Endothelial cell of umbilical vein (primary cell): ENCODE data around the gene ZEB1. TPM values are rescaled to one million over a fixed set of nuclear protein-coding genes. Genes with fewer than 3 reads are reported as not detected.

Source experiments
- BruUV-seq: library from RNA; stranded (reverse); fragments of 400-500 nt; replicated peaks from 2 replicates; lab custom pipeline; 2021; lab: Mats Ljungman, UMichigan
- CTCF ChIA-PET: fragments of 300-600, 350-600 bp; sonication (Branson Sonifier 250); formaldehyde crosslinking; loops from one replicate; lab custom pipeline; 2021; ENCODE audit warnings: antibody characterized with exemption, inconsistent platforms; lab: Charles Lee
- POLR2A ChIA-PET: fragments of 300-600, 350-600 bp; sonication (Branson Sonifier 250); formaldehyde crosslinking; loops from one replicate; lab custom pipeline; 2021; ENCODE audit warnings: antibody characterized with exemption, inconsistent platforms; lab: Charles Lee
- DNase-seq: peaks from one replicate; pipeline ENCODE4 v3.0.0-alpha.2; 2011; ENCODE audit warnings: low read depth, low spot score
- FAIRE-seq: peaks from 2 replicates; lab custom pipeline; 2011; peaks lifted over from hg19 to GRCh38; lab: Jason Lieb, UNC
- H2AFZ ChIP-seq: 2 replicates; pipeline ENCODE4 v1.6.0; 2012; ENCODE audit warnings: low read depth, low read length, control low read depth, inconsistent platforms
- H3K27ac ChIP-seq: 2 replicates; pipeline ENCODE4 v1.5.1; 2011; ENCODE audit warnings: low read depth, mild to moderate bottlenecking, control low read depth, low read length, moderate library complexity; ENCODE audit not compliant: insufficient read depth
- H3K27me3 ChIP-seq, 2 experiments: 2 replicates each; pipeline versions ENCODE4 v1.6.0 to v1.6.1; 2011; ENCODE audit warnings: low read length in 2 of 2, mixed read lengths in 1 of 2; ENCODE audit not compliant: control insufficient read depth in 2 of 2, insufficient read depth in 2 of 2
- H3K36me3 ChIP-seq, 2 experiments: 2 replicates in 1 of 2; 3 replicates in 1 of 2; pipeline ENCODE4 v1.5.1; 2011; ENCODE audit warnings: low read length in 2 of 2, mild to moderate bottlenecking in 1 of 2, moderate library complexity in 1 of 2; ENCODE audit not compliant: control insufficient read depth in 2 of 2, insufficient read depth in 2 of 2; ENCODE audit errors: extremely low read depth in 1 of 2
- H3K4me1 ChIP-seq: 3 replicates; pipeline ENCODE4 v1.5.1; 2011; ENCODE audit warnings: mild to moderate bottlenecking, low read length; ENCODE audit not compliant: control insufficient read depth, insufficient read depth; ENCODE audit errors: extremely low read depth
- H3K4me2 ChIP-seq: 2 replicates; pipeline ENCODE4 v1.6.1; 2011; ENCODE audit warnings: low read length, control low read depth, mixed read lengths; ENCODE audit not compliant: insufficient read depth
- H3K4me3 ChIP-seq, 3 experiments: fragments of 200-600 bp in 1 of 3; sonication (generic), shearing (Covaris generic) in 1 of 3; replicated peaks in 1 of 3; 2 replicates each; pipeline ENCODE4 v1.5.1; 2011 to 2016; ENCODE audit warnings: control low read depth in 3 of 3, low read length in 3 of 3, mild to moderate bottlenecking in 2 of 3, inconsistent platforms in 1 of 3, low read depth in 1 of 3, moderate library complexity in 1 of 3; ENCODE audit not compliant: insufficient read depth in 1 of 3
- H3K79me2 ChIP-seq: 2 replicates; pipeline ENCODE4 v1.6.0; 2012; ENCODE audit warnings: low read length, inconsistent platforms; ENCODE audit not compliant: control insufficient read depth, insufficient read depth
- H3K9ac ChIP-seq: replicated peaks from 2 replicates; pipeline ENCODE3; 2011; ENCODE audit warnings: low read length, control low read depth; ENCODE audit not compliant: insufficient read depth; ENCODE audit errors: extremely low read depth
- H3K9me1 ChIP-seq: replicated peaks from 3 replicates; pipeline ENCODE4 v1.6.0; 2011; ENCODE audit warnings: mild to moderate bottlenecking, low read length; ENCODE audit not compliant: control insufficient read depth, insufficient read depth; ENCODE audit errors: extremely low read depth
- H3K9me3 ChIP-seq: replicated peaks from 2 replicates; pipeline ENCODE4 v1.5.1; 2012; ENCODE audit warnings: low read length, inconsistent platforms; ENCODE audit not compliant: control insufficient read depth, insufficient read depth
- H4K20me1 ChIP-seq: replicated peaks from 2 replicates; pipeline ENCODE3; 2011; ENCODE audit warnings: mild to moderate bottlenecking, low read length; ENCODE audit not compliant: control insufficient read depth, insufficient read depth; ENCODE audit errors: extremely low read depth
- EZH2 ChIP-seq: IDR thresholded peaks from 2 replicates; pipeline ENCODE4 v1.6.1; 2012; ENCODE audit warnings: borderline replicate concordance, low read depth, mild to moderate bottlenecking, moderate library complexity, low read length, inconsistent platforms; ENCODE audit not compliant: severe bottlenecking
- FOS ChIP-seq: IDR thresholded peaks from 2 replicates; pipeline ENCODE4 v1.6.1; 2011; ENCODE audit warnings: mild to moderate bottlenecking, low read length, moderate library complexity, borderline replicate concordance; ENCODE audit not compliant: insufficient read depth
- GATA2 ChIP-seq: IDR thresholded peaks from 2 replicates; pipeline ENCODE4 v1.7.0; 2011; ENCODE audit warnings: low read depth, mild to moderate bottlenecking, moderate library complexity, mixed read lengths, low read length; ENCODE audit not compliant: insufficient read length, insufficient read depth
- JUN ChIP-seq: IDR thresholded peaks from 2 replicates; pipeline ENCODE4 v1.6.1; 2011; ENCODE audit warnings: borderline replicate concordance, low read depth; ENCODE audit not compliant: insufficient read length, insufficient read depth
- MYC ChIP-seq: IDR thresholded peaks from one replicate; pipeline ENCODE4 v1.6.1; 2011; ENCODE audit warnings: mild to moderate bottlenecking, low read depth, low read length
- POLR2A ChIP-seq: IDR thresholded peaks from 2 replicates; pipeline ENCODE4 v1.6.1; 2012; ENCODE audit warnings: low read depth, mild to moderate bottlenecking, control low read depth, low read length
- POLR2AphosphoS5 ChIP-seq: IDR thresholded peaks from 2 replicates; pipeline ENCODE4 v1.6.1; 2012; ENCODE audit warnings: low read depth, mild to moderate bottlenecking, control low read depth, low read length, moderate library complexity; ENCODE audit not compliant: insufficient read depth
- dilution Hi-C: fragments of 300-500 bp; cut with MboI; formaldehyde crosslinking; loops from one replicate; pipeline ENCODE4 v1.15.0; 2019; ENCODE audit warnings: low sequenced_read_pairs; ENCODE audit not compliant: extremely low pct_ligation_motif_present
- intact Hi-C: fragments of 100-400 bp; cut with micrococcal nuclease; formaldehyde crosslinking; loops from one replicate; pipeline ENCODE4 v1.10.0; 2022
- polyA plus RNA-seq, 4 experiments: library from polyadenylated mRNA; depleted of rRNA in 3 of 4; stranded (reverse) in 3 of 4; unstranded in 1 of 4; fragments of >200 nt; gene quantifications; 2 replicates each; pipeline versions ENCODE4 v1.2.1 to v1.2.3, GENCODE V29; 2011 to 2012; ENCODE audit warnings: missing spikeins in 1 of 4
- total RNA-seq: library from RNA; stranded (reverse); gene quantifications from 2 replicates; pipeline ENCODE4 v1.2.3, GENCODE V29; 2021
- TF ChIP-seq, protein P1 (sequence below): IDR thresholded peaks from 2 replicates; pipeline ENCODE4 v1.6.1; 2011; ENCODE audit not compliant: insufficient read depth, insufficient read length
- TF ChIP-seq, protein P2 (sequence below), 2 donors: IDR thresholded peaks; 1 replicate in 1 of 2; 2 replicates in 1 of 2; pipeline ENCODE4 v1.5.1; 2011; ENCODE audit warnings: low read length in 2 of 2, mild to moderate bottlenecking in 2 of 2, moderate library complexity in 2 of 2, control low read depth in 1 of 2, inconsistent platforms in 1 of 2, low read depth in 1 of 2; ENCODE audit not compliant: insufficient read depth in 1 of 2; ENCODE audit errors: extremely low read depth in 1 of 2

ZEB1 gene
- total and polyA plus RNA-seq, 2 donors (not counting 3 experiments of a cell fraction or from before 2014, with no cell fraction given) = 19.8 to 130 TPM

DNA sequence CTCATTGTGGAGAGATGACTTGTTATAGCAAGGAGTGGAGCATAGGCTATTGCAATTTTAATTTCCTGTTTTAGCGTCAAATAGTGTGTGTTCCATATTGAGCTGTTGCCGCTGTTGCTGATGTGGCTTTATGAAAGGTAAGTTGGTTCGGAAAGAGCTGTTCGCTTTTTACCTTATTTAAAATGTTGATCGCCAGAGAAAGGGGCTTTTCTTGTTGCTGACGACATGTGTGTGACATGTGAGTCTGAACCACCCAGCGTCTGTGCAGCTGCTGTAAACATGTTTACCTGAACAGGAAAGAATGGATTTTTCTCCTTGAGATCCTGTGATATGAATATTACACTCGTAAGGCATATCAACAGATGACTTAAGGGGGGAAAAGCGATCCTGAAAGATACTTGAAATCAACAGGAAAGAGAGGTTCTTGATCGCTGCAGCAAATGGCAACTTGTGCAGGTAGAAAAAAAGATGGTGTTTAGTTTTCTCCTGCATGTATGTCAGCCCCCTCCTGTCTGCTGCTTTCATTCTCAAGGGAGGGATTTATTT is 2.5 kb downstream of the ZEB1 start:
- TF ChIP-seq POLR2A = no peak
- no peak for TF ChIP-seq POLR2AphosphoS5
- TF ChIP-seq, protein P1, sequence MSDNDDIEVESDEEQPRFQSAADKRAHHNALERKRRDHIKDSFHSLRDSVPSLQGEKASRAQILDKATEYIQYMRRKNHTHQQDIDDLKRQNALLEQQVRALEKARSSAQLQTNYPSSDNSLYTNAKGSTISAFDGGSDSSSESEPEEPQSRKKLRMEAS = no peak
- TF ChIP-seq JUN = no peak
- no peak for TF ChIP-seq FOS
- TF ChIP-seq, protein P2, sequence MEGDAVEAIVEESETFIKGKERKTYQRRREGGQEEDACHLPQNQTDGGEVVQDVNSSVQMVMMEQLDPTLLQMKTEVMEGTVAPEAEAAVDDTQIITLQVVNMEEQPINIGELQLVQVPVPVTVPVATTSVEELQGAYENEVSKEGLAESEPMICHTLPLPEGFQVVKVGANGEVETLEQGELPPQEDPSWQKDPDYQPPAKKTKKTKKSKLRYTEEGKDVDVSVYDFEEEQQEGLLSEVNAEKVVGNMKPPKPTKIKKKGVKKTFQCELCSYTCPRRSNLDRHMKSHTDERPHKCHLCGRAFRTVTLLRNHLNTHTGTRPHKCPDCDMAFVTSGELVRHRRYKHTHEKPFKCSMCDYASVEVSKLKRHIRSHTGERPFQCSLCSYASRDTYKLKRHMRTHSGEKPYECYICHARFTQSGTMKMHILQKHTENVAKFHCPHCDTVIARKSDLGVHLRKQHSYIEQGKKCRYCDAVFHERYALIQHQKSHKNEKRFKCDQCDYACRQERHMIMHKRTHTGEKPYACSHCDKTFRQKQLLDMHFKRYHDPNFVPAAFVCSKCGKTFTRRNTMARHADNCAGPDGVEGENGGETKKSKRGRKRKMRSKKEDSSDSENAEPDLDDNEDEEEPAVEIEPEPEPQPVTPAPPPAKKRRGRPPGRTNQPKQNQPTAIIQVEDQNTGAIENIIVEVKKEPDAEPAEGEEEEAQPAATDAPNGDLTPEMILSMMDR (IDR thresholded peaks at IDR 0.05; ENCODE audit: extremely low read depth in 1 of 2, insufficient read depth in 1 of 2, low read depth in 1 of 2, low read length in 2 of 2) = no peak
- TF ChIP-seq EZH2 = no peak
- no peak for TF ChIP-seq GATA2
- TF ChIP-seq MYC = no peak
- intact Hi-C loops = loop anchor here (2.0 to 10.0 kb wide), 5 partner anchors 106 to 486 kb away; no protein-coding TSS in a partner anchor
- H2AFZ ChIP-seq = no peak overlapping the region
- H3K4me3 ChIP-seq = peak overlapping the region; percentile 88 to 96 (median 94)
- peak; percentile 89 for DNase-seq
- peaks cover 88% of the 10 kb centered on the region for H3K79me2 ChIP-seq
- peaks cover 20% of the 10 kb centered on the region for H4K20me1 ChIP-seq
- peak overlapping the region; percentile 89 for H3K27ac ChIP-seq
- peaks cover 3% of the 10 kb centered on the region for H3K9me1 ChIP-seq
- H3K9me3 ChIP-seq = no peaks in the 10 kb centered on the region
- BruUV-seq = TSS peak; percentile 15
- dilution Hi-C loops = no loop called here
- FAIRE-seq = no peak
- peak overlapping the region; percentile 97 for H3K9ac ChIP-seq
- peaks cover 44% of the 10 kb centered on the region for H3K4me1 ChIP-seq
- CTCF ChIA-PET = interaction anchor here (1.0 to 1.1 kb wide), 5 partner anchors 170 to 569 kb away, joined by 3 to 11 read pairs (median 4); partner anchors contain the start of gene ZNF438
- peak overlapping the region; percentile 99 for H3K4me2 ChIP-seq
- no peaks in the 10 kb centered on the region for H3K36me3 ChIP-seq
- POLR2A ChIA-PET = no interaction called here
- H3K27me3 ChIP-seq = no peaks in the 10 kb centered on the region
